GM23338 (cell line): Measurements from ENCODE around the gene FRAT2. TPM values are rescaled to one million over a fixed set of nuclear protein-coding genes. Genes with fewer than 3 reads are reported as not detected.
A peak's percentile ranks its signal among the peaks of the same experiment; 100 is the strongest.

Experiments used
- ATAC-seq: fragments of 200-7000 bp; cut with Tn5 transposase; 3 replicates; pipeline ENCODE4 v1.9.1; 2020
- DNase-seq: peaks from one replicate; pipeline ENCODE4 v3.0.0-alpha.2; 2015; ENCODE audit warnings: low spot score
- H2AFZ ChIP-seq: fragments of 200-600 bp; sonication (generic); 2 replicates; pipeline ENCODE4 v1.8.0; 2016; ENCODE audit warnings: antibody characterized with exemption, mild to moderate bottlenecking, moderate library complexity
- H3F3A ChIP-seq: fragments of 200-600 bp; sonication (generic); replicated peaks from 2 replicates; pipeline ENCODE4 v1.8.0; 2017; ENCODE audit warnings: antibody characterized with exemption, mixed run types, low read depth
- H3K27ac ChIP-seq: fragments of 200-600 bp; sonication (generic); 2 replicates; pipeline ENCODE4 v1.6.1; 2016; ENCODE audit warnings: low read depth
- H3K27me3 ChIP-seq: fragments of 200-600 bp; sonication (generic); 2 replicates; pipeline ENCODE4 v1.8.0; 2016; ENCODE audit warnings: mild to moderate bottlenecking, mixed run types, moderate library complexity; ENCODE audit not compliant: insufficient read depth
- H3K36me3 ChIP-seq: fragments of 200-600 bp; sonication (generic); 2 replicates; pipeline ENCODE4 v1.8.0; 2016; ENCODE audit warnings: mild to moderate bottlenecking; ENCODE audit not compliant: insufficient read depth
- H3K4me1 ChIP-seq: fragments of 200-600 bp; sonication (generic); 2 replicates; pipeline ENCODE4 v1.8.0; 2016; ENCODE audit warnings: mild to moderate bottlenecking, moderate library complexity; ENCODE audit not compliant: insufficient read depth
- H3K4me2 ChIP-seq: fragments of 200-600 bp; sonication (generic); 2 replicates; pipeline ENCODE4 v1.7.1; 2017; ENCODE audit warnings: mixed run types
- H3K4me3 ChIP-seq: fragments of 200-600 bp; sonication (generic); 2 replicates; pipeline ENCODE4 v1.6.1; 2016; ENCODE audit warnings: mixed run types
- H3K79me2 ChIP-seq: fragments of 200-600 bp; sonication (generic); replicated peaks from 2 replicates; pipeline ENCODE4 v1.8.0; 2017; ENCODE audit warnings: mild to moderate bottlenecking; ENCODE audit not compliant: insufficient read depth
- H3K9me2 ChIP-seq: fragments of 200-600 bp; sonication (generic); 2 replicates; pipeline ENCODE4 v1.8.0; 2017; ENCODE audit not compliant: insufficient read depth
- H4K20me1 ChIP-seq: fragments of 200-600 bp; sonication (generic); replicated peaks from 2 replicates; pipeline ENCODE4 v1.8.0; 2017; ENCODE audit warnings: mild to moderate bottlenecking; ENCODE audit not compliant: insufficient read depth
- H3K27ac Mint-ChIP-seq: 2 replicates; pipeline ENCODE4 v1.8.0; 2020; ENCODE audit warnings: inconsistent platforms, mild to moderate bottlenecking, moderate library complexity, mixed read lengths
- H3K27me3 Mint-ChIP-seq: 3 replicates; pipeline ENCODE4 v1.8.0; 2022; ENCODE audit warnings: low read depth, mild to moderate bottlenecking, moderate library complexity, mixed read lengths, inconsistent platforms; ENCODE audit not compliant: insufficient read depth, poor library complexity
- H3K36me3 Mint-ChIP-seq: 3 replicates; pipeline ENCODE4 v1.8.0; 2021; ENCODE audit warnings: low read depth, mild to moderate bottlenecking, inconsistent platforms, moderate library complexity, mixed read lengths
- H3K4me1 Mint-ChIP-seq: 3 replicates; pipeline ENCODE4 v1.8.0; 2020; ENCODE audit warnings: mild to moderate bottlenecking, inconsistent platforms, mixed read lengths
- H3K4me3 Mint-ChIP-seq: 3 replicates; pipeline ENCODE4 v1.8.0; 2021; ENCODE audit warnings: moderate library complexity, mild to moderate bottlenecking, inconsistent platforms, mixed read lengths
- H3K9me3 Mint-ChIP-seq: 3 replicates; pipeline ENCODE4 v1.8.0; 2020; ENCODE audit warnings: moderate library complexity, mild to moderate bottlenecking, inconsistent platforms, mixed read lengths
- CREB1 ChIP-seq: fragments of 250-450 bp; sonication (Bioruptor Pico); IDR thresholded peaks from 2 replicates; pipeline ENCODE4 v1.5.0; 2020; ENCODE audit warnings: low read depth, mild to moderate bottlenecking, moderate library complexity
- CTCF ChIP-seq, 2 experiments: fragments of 200-600 bp in 1 of 2; sonication (generic) in 1 of 2; conservative IDR thresholded peaks; 2 replicates each; pipeline versions ENCODE4 v1.5.1 to v1.6.1; 2016 to 2017; ENCODE audit warnings: antibody characterized with exemption in 2 of 2, low read depth in 2 of 2, mild to moderate bottlenecking in 2 of 2, moderate library complexity in 1 of 2
- ETS1 ChIP-seq: IDR thresholded peaks from 2 replicates; pipeline ENCODE4 v1.6.1; 2016; ENCODE audit warnings: antibody characterized with exemption
- EZH2 ChIP-seq: fragments of 200-600 bp; sonication (generic); IDR thresholded peaks from one replicate; pipeline ENCODE4 v1.8.0; 2017; ENCODE audit warnings: antibody characterized with exemption, mild to moderate bottlenecking, low read depth; ENCODE audit not compliant: unreplicated experiment
- EZH2phosphoT487 ChIP-seq: fragments of 200-600 bp; sonication (generic); IDR thresholded peaks from one replicate; pipeline ENCODE4 v1.8.1; 2018; ENCODE audit warnings: antibody characterized with exemption; ENCODE audit not compliant: unreplicated experiment
- JUNB ChIP-seq: IDR thresholded peaks from one replicate; pipeline ENCODE4 v1.6.1; 2016; ENCODE audit warnings: antibody characterized with exemption; ENCODE audit not compliant: unreplicated experiment
- POLR2AphosphoS5 ChIP-seq: IDR thresholded peaks from 2 replicates; pipeline ENCODE4 v1.6.1; 2016; ENCODE audit warnings: antibody characterized with exemption, low read depth
- REST ChIP-seq: IDR thresholded peaks from one replicate; pipeline ENCODE4 v1.6.1; 2018; ENCODE audit warnings: antibody characterized with exemption; ENCODE audit not compliant: unreplicated experiment
- STAT1 ChIP-seq: IDR thresholded peaks from one replicate; pipeline ENCODE4 v1.6.1; 2016; ENCODE audit warnings: antibody characterized with exemption; ENCODE audit not compliant: unreplicated experiment
- ZNF114 ChIP-seq: fragments of 250-450 bp; sonication (Bioruptor Pico); IDR thresholded peaks from 2 replicates; pipeline ENCODE4 v1.5.0; 2020; ENCODE audit warnings: mild to moderate bottlenecking, moderate library complexity
- ZNF331 ChIP-seq: fragments of 250-450 bp; sonication (Bioruptor Pico); IDR thresholded peaks from 2 replicates; pipeline ENCODE4 v1.5.0; 2020; ENCODE audit warnings: low read depth, mild to moderate bottlenecking, moderate library complexity
- polyA plus RNA-seq: library from polyadenylated mRNA; unstranded; fragments of >200 nt; fragmentation: Nextera tagmentation; extraction: Ambion mirVana; gene quantifications from 2 replicates; pipeline ENCODE4 v1.2.1, GENCODE V29; 2016
- total RNA-seq: library from RNA; depleted of rRNA; stranded (reverse); fragments of >200 nt; shearing (Covaris generic); gene quantifications from 2 replicates; pipeline ENCODE4 v1.2.3, GENCODE V29; 2014

FRAT2 gene
- total and polyA plus RNA-seq, 2 experiments from 2014 or later, result 24.5 to 109 TPM

- Histone ChIP-seq H4K20me1 (peaks cover 14% of the 10 kb centered on the region), H3K9me2 (no peaks in the 10 kb centered on the region), H3K27ac (peak overlapping the region; percentile 98), H3K4me2 (peak overlapping the region; percentile 66), H3K4me3 (peak overlapping the region; percentile 43), H3K4me1 (peaks cover 47% of the 10 kb centered on the region), H3K79me2 (peaks cover 29% of the 10 kb centered on the region), H3F3A (peaks cover 19% of the 10 kb centered on the region), H3K27me3 (no peaks in the 10 kb centered on the region), H2AFZ (no peak overlapping the region), H3K36me3 (no peaks in the 10 kb centered on the region)
- peaks cover 23% of the 10 kb centered on the region for H3K27me3 Mint-ChIP-seq
- no peaks in the 10 kb centered on the region for H3K9me3 Mint-ChIP-seq
- no peak for TF ChIP-seq JUNB
- no peak for TF ChIP-seq EZH2phosphoT487
- TF ChIP-seq CTCF (conservative IDR thresholded peaks at IDR 0.05; ENCODE audit: low read depth in 2 of 2), result no peak
- TF ChIP-seq CREB1 (CRISPR knock-in tag), result no peak
- TF ChIP-seq ZNF331, result no peak
- no peak for TF ChIP-seq ETS1
- no peak for TF ChIP-seq EZH2
- no peak for TF ChIP-seq REST
- H3K4me1 Mint-ChIP-seq, result peaks cover 48% of the 10 kb centered on the region
- no peak for DNase-seq
- H3K4me3 Mint-ChIP-seq, result peak overlapping the region; percentile 62
- H3K27ac Mint-ChIP-seq, result no peak overlapping the region
- ATAC-seq, result no peak
- peaks cover 20% of the 10 kb centered on the region for H3K36me3 Mint-ChIP-seq
These were observed 1.5 kb upstream of the FRAT2 start for GRCh38 chr10:97336006-97336405.

GRCh38 chr10:97335188-97335619 lies 675 bp upstream of the FRAT2 start:
- peaks cover 20% of the 10 kb centered on the region for H4K20me1 ChIP-seq
- H3K36me3 ChIP-seq, result no peaks in the 10 kb centered on the region
- H3K9me2 ChIP-seq, result no peaks in the 10 kb centered on the region
- peaks cover 19% of the 10 kb centered on the region for H3F3A ChIP-seq
- peaks cover 37% of the 10 kb centered on the region for H3K79me2 ChIP-seq
- peak overlapping the region; percentile 82 for H3K4me3 ChIP-seq
- peaks cover 53% of the 10 kb centered on the region for H3K4me1 ChIP-seq
- Mint-ChIP-seq H3K27me3 (peaks cover 23% of the 10 kb centered on the region), H3K9me3 (no peaks in the 10 kb centered on the region), H3K4me1 (peaks cover 48% of the 10 kb centered on the region), H3K27ac (no peak overlapping the region), H3K36me3 (peaks cover 26% of the 10 kb centered on the region), H3K4me3 (peak overlapping the region; percentile 63)
- peak overlapping the region; percentile 77 for H3K4me2 ChIP-seq
- DNase-seq (peak; percentile 71), ATAC-seq (peak; percentile 1; the same call in 1 of the 3 replicates)
- H2AFZ ChIP-seq, result no peak overlapping the region
- H3K27me3 ChIP-seq, result no peaks in the 10 kb centered on the region
- H3K27ac ChIP-seq, result peak overlapping the region; percentile 98
- TF ChIP-seq ETS1, result no peak
- TF ChIP-seq ZNF114, result no peak
- TF ChIP-seq POLR2AphosphoS5, result no peak
- no peak for TF ChIP-seq EZH2
- no peak for TF ChIP-seq JUNB
- TF ChIP-seq STAT1, result no peak
